CD4-positive, CD25-positive, alpha-beta regulatory T cell (primary cell): ENCODE data around the gene XK. TPM values are rescaled to one million over a fixed set of nuclear protein-coding genes. Genes with fewer than 3 reads are reported as not detected.

ENCODE experiments used
- ATAC-seq, 2 donors: fragments of 150-1000 bp; cut with Tn5 transposase; one replicate each; pipeline ENCODE4 v1.10.0; 2021; ENCODE audit warnings: low read depth in 2 of 2, moderate number of reproducible peaks in 2 of 2, moderate library complexity in 1 of 2
- DNase-seq, 3 donors: peaks; one replicate each; pipeline versions ENCODE4 v3.0.0 to v3.0.0-alpha.2; 2012 to 2022; ENCODE audit warnings: mixed read lengths in 1 of 3
- H3K27ac ChIP-seq: one replicate; pipeline ENCODE4 v1.7.0; 2013; ENCODE audit warnings: mild to moderate bottlenecking, low read length; ENCODE audit not compliant: insufficient read depth, poor library complexity, severe bottlenecking
- H3K27me3 ChIP-seq: one replicate; pipeline ENCODE4 v1.7.0; 2013; ENCODE audit warnings: low read length; ENCODE audit not compliant: control insufficient read depth, insufficient read depth
- H3K36me3 ChIP-seq: one replicate; pipeline ENCODE4 v1.7.0; 2013; ENCODE audit warnings: mild to moderate bottlenecking, low read length, moderate library complexity; ENCODE audit not compliant: control insufficient read depth, insufficient read depth
- H3K4me1 ChIP-seq: 2 replicates; pipeline ENCODE4 v1.7.0; 2013; ENCODE audit warnings: mild to moderate bottlenecking, low read length; ENCODE audit not compliant: insufficient read depth, control insufficient read depth, poor library complexity, severe bottlenecking
- H3K4me3 ChIP-seq: one replicate; pipeline ENCODE4 v1.7.0; 2013; ENCODE audit warnings: low read depth, mild to moderate bottlenecking, low read length, moderate library complexity
- H3K9me3 ChIP-seq, 2 experiments: 1 replicate in 1 of 2; 2 replicates in 1 of 2; pipeline ENCODE4 v1.7.0; 2013; ENCODE audit warnings: low read length in 2 of 2, mild to moderate bottlenecking in 1 of 2, moderate library complexity in 1 of 2; ENCODE audit not compliant: control insufficient read depth in 2 of 2
- H3K27ac Mint-ChIP-seq, 3 donors: one replicate each; pipeline ENCODE4 v1.8.0; 2020 to 2022; ENCODE audit warnings: mild to moderate bottlenecking in 3 of 3, mixed read lengths in 3 of 3, moderate library complexity in 2 of 3
- H3K27me3 Mint-ChIP-seq: one replicate; pipeline ENCODE4 v1.8.0; 2022; ENCODE audit warnings: mild to moderate bottlenecking, mixed read lengths
- H3K36me3 Mint-ChIP-seq: one replicate; pipeline ENCODE4 v1.8.0; 2020; ENCODE audit warnings: mixed read lengths
- H3K4me1 Mint-ChIP-seq, 4 donors: one replicate each; pipeline ENCODE4 v1.8.0; 2020 to 2022; ENCODE audit warnings: mixed read lengths in 4 of 4, mild to moderate bottlenecking in 1 of 4
- H3K4me3 Mint-ChIP-seq, 4 donors: one replicate each; pipeline ENCODE4 v1.8.0; 2020 to 2022; ENCODE audit warnings: mild to moderate bottlenecking in 4 of 4, mixed read lengths in 4 of 4, moderate library complexity in 3 of 4
- H3K9me3 Mint-ChIP-seq, 7 donors: one replicate each; pipeline ENCODE4 v1.8.0; 2020 to 2022; ENCODE audit warnings: mixed read lengths in 7 of 7, mild to moderate bottlenecking in 3 of 7, moderate library complexity in 2 of 7
- polyA plus RNA-seq, 4 donors: library from polyadenylated mRNA; unstranded; fragments of 300-500 nt; fragmentation: Illumina TruSeq; gene quantifications; one replicate each; pipeline ENCODE4 v1.2.3, GENCODE V29; 2021
- total RNA-seq: library from RNA; stranded (reverse); gene quantifications from one replicate; pipeline ENCODE4 v1.2.3, GENCODE V29; 2022

Gene XK
- total and polyA plus RNA-seq, 5 donors from 2014 or later = 0.99 TPM; not detected in 4

DNA sequence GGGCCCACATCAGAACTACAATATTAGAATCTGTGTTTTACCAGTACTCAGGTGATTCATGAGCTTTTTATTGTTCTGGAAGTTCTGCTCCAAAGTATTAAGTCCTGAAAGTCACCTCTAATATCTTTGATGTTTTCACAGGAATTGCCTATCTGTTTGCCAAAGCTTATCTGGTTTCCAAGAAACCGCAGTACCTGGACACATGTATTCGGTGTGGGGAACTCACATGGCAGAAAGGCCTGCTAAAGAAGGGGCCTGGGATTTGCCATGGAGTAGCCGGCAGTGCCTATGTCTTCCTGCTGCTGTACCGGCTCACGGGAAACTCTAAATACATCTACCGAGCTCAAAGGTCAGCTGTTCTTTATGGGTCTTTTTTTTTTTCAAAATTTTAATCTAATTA is 18.4 kb upstream of the XK start:
- ATAC-seq (no peak), DNase-seq (no peak)
- Histone ChIP-seq H3K27me3 (no peaks in the 10 kb centered on the region), H3K9me3 (peaks cover 0 to 2% of the 10 kb centered on the region in 2 experiments), H3K27ac (no peak overlapping the region), H3K36me3 (no peaks in the 10 kb centered on the region), H3K4me1 (no peaks in the 10 kb centered on the region), H3K4me3 (no peak overlapping the region)
- no peaks in the 10 kb centered on the region for H3K36me3 Mint-ChIP-seq
- H3K27ac Mint-ChIP-seq = no peak overlapping the region
- H3K9me3 Mint-ChIP-seq = no peaks in the 10 kb centered on the region
- H3K4me1 Mint-ChIP-seq = no peaks in the 10 kb centered on the region
- H3K27me3 Mint-ChIP-seq = no peaks in the 10 kb centered on the region
- H3K4me3 Mint-ChIP-seq = no peak overlapping the region

DNA sequence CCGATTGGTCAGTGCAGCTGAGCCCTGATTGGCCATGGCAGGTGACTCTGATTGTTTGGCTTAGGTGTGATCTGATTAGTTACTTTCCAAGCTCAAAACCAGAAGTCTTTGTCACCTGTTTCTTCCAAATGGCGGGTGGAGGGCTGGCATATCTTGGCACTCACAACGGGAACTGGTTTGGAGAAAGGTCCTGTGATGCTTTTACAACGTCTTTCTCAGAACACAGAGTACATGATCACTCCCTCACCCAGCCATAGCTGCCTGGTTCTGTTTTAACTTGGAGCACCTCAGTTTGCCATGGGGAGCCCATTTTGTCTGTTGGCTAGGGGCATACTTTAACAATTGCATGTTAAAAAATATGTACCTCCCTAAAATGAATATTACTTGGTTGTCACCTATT is 13.0 kb upstream of the XK start:
- Histone ChIP-seq H3K9me3 (no peaks in the 10 kb centered on the region), H3K4me3 (no peak overlapping the region), H3K4me1 (no peaks in the 10 kb centered on the region), H3K27ac (no peak overlapping the region), H3K27me3 (no peaks in the 10 kb centered on the region), H3K36me3 (no peaks in the 10 kb centered on the region)
- Mint-ChIP-seq H3K36me3 (no peaks in the 10 kb centered on the region), H3K27ac (no peak overlapping the region), H3K27me3 (no peaks in the 10 kb centered on the region), H3K4me1 (no peaks in the 10 kb centered on the region), H3K4me3 (no peak overlapping the region), H3K9me3 (no peaks in the 10 kb centered on the region)
- DNase-seq (no peak), ATAC-seq (no peak)

DNA sequence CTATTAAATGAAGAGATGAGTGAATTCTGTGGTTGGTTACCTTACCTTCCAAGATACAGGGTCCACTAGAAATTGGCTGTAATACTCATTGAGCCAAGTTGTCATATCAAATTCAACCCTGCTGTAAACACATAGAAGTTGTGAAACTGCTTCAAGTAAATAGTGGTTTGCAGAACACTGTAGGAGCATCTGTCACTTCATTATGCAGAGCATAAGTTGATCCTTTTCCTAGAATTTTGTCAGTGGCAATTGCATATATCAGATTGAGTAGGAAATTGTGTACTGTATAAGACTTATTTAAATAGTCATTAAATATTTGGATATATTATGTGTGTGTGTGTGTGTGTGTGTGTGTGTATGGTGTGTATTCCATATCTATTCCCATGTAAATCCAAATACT is 8.8 kb upstream of the XK start:
- ATAC-seq (no peak), DNase-seq (no peak)
- no peaks in the 10 kb centered on the region for H3K9me3 ChIP-seq
- H3K4me3 ChIP-seq = no peak overlapping the region
- no peaks in the 10 kb centered on the region for H3K4me1 Mint-ChIP-seq
- no peak overlapping the region for H3K4me3 Mint-ChIP-seq
- no peaks in the 10 kb centered on the region for H3K27me3 Mint-ChIP-seq
- no peaks in the 10 kb centered on the region for H3K27me3 ChIP-seq
- no peaks in the 10 kb centered on the region for H3K36me3 Mint-ChIP-seq
- peaks cover 0 to 2% (median 0%) of the 10 kb centered on the region in 7 donors for H3K9me3 Mint-ChIP-seq
- H3K36me3 ChIP-seq = no peaks in the 10 kb centered on the region
- no peak overlapping the region for H3K27ac ChIP-seq
- no peaks in the 10 kb centered on the region for H3K4me1 ChIP-seq
- H3K27ac Mint-ChIP-seq = no peak overlapping the region

DNA sequence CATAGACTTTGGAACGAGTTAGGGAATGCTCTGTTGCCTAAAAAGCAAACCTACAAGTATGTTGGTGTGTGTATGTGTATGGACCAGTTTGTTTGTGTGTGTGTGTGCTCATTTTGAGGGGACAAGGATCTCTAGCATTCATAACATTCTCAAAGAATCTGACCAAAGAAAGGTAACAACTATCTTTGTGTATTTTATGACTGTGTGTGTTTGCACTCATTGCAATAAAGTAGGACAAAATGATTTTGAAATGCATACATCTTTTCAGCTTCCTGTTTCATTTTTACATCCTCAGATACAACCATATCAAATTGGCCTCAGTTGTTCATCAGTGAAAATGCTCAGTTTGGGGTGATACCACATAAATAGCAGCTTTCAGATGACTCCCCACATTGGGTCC is 8.3 kb upstream of the XK start:
- Mint-ChIP-seq H3K36me3 (no peaks in the 10 kb centered on the region), H3K4me3 (no peak overlapping the region), H3K4me1 (no peaks in the 10 kb centered on the region), H3K9me3 (peaks cover 0 to 2% (median 0%) of the 10 kb centered on the region in 7 donors), H3K27me3 (no peaks in the 10 kb centered on the region), H3K27ac (no peak overlapping the region)
- ATAC-seq = no peak
- no peaks in the 10 kb centered on the region for H3K36me3 ChIP-seq
- H3K27ac ChIP-seq = no peak overlapping the region
- no peaks in the 10 kb centered on the region for H3K9me3 ChIP-seq
- H3K27me3 ChIP-seq = no peaks in the 10 kb centered on the region
- DNase-seq = no peak
- no peaks in the 10 kb centered on the region for H3K4me1 ChIP-seq
- H3K4me3 ChIP-seq = no peak overlapping the region

DNA sequence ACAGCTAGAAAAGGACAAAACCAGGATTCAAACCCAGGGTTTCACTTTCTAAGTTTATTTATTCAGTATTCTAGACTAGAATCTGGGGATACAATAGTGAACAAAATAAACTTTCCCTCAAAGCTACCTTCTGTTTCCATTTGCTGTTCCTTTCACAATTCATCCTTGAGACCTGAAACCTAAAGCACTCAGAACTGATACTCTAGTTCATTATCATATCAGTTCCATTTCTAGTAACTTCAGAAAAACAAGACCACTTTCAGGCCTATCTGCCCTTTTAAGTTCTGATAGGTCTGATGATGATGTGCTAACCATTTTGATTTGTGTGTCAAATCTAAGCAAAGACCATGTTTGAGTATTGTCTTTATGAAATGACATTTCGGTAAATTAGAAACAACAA is 7.8 kb upstream of the XK start:
- no peak for ATAC-seq
- Histone ChIP-seq H3K9me3 (no peaks in the 10 kb centered on the region), H3K27ac (no peak overlapping the region), H3K4me1 (no peaks in the 10 kb centered on the region), H3K36me3 (no peaks in the 10 kb centered on the region), H3K4me3 (no peak overlapping the region), H3K27me3 (no peaks in the 10 kb centered on the region)
- H3K4me3 Mint-ChIP-seq = no peak overlapping the region
- H3K27me3 Mint-ChIP-seq = no peaks in the 10 kb centered on the region
- H3K27ac Mint-ChIP-seq = no peak overlapping the region
- H3K9me3 Mint-ChIP-seq = peaks cover 0 to 2% (median 0%) of the 10 kb centered on the region in 7 donors
- H3K36me3 Mint-ChIP-seq = no peaks in the 10 kb centered on the region
- DNase-seq = no peak
- no peaks in the 10 kb centered on the region for H3K4me1 Mint-ChIP-seq

DNA sequence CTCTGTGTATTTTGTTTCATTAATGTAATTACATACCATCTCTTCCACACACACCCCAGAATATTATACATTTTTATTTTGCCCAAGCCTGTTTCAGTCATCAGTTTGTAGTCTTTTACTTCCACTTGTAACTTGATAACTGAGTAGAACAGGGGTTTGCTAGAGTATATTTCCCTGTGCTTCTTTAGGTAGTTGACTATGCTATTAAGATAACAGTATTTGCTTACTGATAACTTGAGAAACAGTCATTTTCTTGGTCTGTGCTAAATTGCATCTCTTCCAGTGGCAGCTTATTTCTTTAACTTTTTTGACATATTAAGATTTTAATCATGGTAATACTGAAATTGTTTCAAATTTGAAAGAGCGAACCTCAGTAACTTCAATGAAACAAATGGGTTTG is 7.0 kb upstream of the XK start:
- Histone ChIP-seq H3K27me3 (no peaks in the 10 kb centered on the region), H3K4me3 (no peak overlapping the region), H3K27ac (no peak overlapping the region), H3K9me3 (no peaks in the 10 kb centered on the region), H3K36me3 (no peaks in the 10 kb centered on the region), H3K4me1 (no peaks in the 10 kb centered on the region)
- Mint-ChIP-seq H3K36me3 (no peaks in the 10 kb centered on the region), H3K27ac (no peak overlapping the region), H3K4me1 (no peaks in the 10 kb centered on the region), H3K9me3 (peaks cover 0 to 2% (median 0%) of the 10 kb centered on the region in 7 donors), H3K27me3 (no peaks in the 10 kb centered on the region), H3K4me3 (no peak overlapping the region)
- no peak for ATAC-seq
- no peak for DNase-seq

DNA sequence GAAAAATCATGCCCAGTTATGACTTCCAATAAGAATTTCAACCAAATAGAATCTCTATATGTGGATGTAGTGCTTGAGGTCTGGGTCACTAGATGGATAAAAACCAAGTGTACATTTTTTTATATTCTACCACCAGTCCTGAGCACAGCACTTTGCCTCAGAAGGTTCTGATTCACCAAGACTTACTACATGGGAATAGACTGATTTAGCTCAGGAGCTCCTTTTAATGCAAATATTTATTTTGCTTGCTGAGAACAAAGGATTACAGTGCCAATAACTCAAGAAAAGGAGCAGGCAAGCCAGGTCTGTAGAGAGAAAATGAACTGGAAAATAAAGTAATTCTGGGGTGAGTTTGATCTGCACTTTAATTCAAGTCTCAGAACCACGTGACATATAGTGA is 6.4 kb upstream of the XK start:
- Mint-ChIP-seq H3K9me3 (peaks cover 0 to 2% (median 0%) of the 10 kb centered on the region in 7 donors), H3K27me3 (no peaks in the 10 kb centered on the region), H3K27ac (no peak overlapping the region), H3K36me3 (no peaks in the 10 kb centered on the region), H3K4me1 (no peaks in the 10 kb centered on the region), H3K4me3 (no peak overlapping the region)
- ATAC-seq = no peak
- H3K36me3 ChIP-seq = no peaks in the 10 kb centered on the region
- no peak overlapping the region for H3K4me3 ChIP-seq
- no peak for DNase-seq
- no peaks in the 10 kb centered on the region for H3K27me3 ChIP-seq
- no peaks in the 10 kb centered on the region for H3K9me3 ChIP-seq
- no peaks in the 10 kb centered on the region for H3K4me1 ChIP-seq
- no peak overlapping the region for H3K27ac ChIP-seq

DNA sequence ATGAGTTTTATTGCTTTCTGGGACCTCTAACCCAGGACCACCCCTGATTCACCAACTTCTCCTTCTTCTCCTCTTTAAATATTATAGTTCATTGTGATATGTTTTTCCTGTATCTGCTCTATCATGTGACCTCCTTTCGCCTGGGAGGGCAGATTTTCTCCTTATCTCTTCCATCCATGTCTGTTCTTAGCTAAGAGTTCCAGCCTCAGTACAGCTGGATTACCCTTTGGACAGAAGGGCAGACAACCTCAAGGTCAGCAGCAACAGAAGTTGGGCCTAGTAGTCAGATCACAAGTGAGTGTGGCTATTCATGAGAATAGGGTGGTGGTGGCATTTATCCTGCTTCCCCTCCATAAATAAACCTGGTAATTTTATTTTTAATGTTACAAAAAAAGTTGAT is 5.7 kb upstream of the XK start:
- Histone ChIP-seq H3K27ac (no peak overlapping the region), H3K9me3 (no peaks in the 10 kb centered on the region), H3K4me3 (no peak overlapping the region), H3K4me1 (no peaks in the 10 kb centered on the region), H3K36me3 (no peaks in the 10 kb centered on the region), H3K27me3 (no peaks in the 10 kb centered on the region)
- peaks cover 0 to 2% (median 0%) of the 10 kb centered on the region in 7 donors for H3K9me3 Mint-ChIP-seq
- H3K4me1 Mint-ChIP-seq = no peaks in the 10 kb centered on the region
- no peak for ATAC-seq
- H3K27me3 Mint-ChIP-seq = no peaks in the 10 kb centered on the region
- DNase-seq = no peak
- no peak overlapping the region for H3K4me3 Mint-ChIP-seq
- no peak overlapping the region for H3K27ac Mint-ChIP-seq
- H3K36me3 Mint-ChIP-seq = no peaks in the 10 kb centered on the region
